GM21737 (cell line): Measurements from ENCODE around the gene SYTL3.
"Not testable (repeated sequence)": the region's sequence is repeated elsewhere in the genome, so short reads cannot be mapped to it uniquely, and the experiment has no call there.

Source experiments
- ATAC-seq: cut with Tn5 transposase; IDR thresholded peaks from one replicate; pipeline ENCODE4 v1.9.1; 2021; ENCODE audit warnings: mild to moderate bottlenecking, moderate library complexity; ENCODE audit not compliant: unreplicated experiment

SYTL3 gene

DNA sequence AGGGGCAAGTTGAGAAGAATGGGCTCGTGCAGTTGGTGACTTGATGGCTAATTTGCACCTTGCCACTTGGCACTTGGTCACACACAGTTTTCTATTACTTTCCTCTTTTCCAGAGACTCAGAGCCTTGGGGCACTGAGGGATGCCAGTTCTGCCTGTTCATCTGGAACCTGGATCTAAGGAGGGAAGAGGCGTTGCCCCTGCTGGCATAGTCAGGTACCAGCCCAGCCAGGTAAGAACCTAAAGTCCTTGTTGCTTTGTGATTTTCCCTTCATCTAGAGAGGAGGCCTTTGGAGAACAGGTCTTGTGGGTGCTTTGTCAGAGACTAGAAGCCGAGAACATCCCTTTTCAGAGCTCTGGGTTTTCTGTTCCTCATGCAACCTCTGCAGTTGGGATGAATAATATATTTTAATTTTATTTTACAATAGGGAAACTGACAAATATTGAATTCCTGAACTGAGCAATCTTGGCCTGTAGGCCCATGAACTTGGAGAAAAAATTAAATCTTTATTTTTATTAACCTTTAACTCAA is 11.4 kb downstream of the SYTL3 start:
- no peak for ATAC-seq

DNA sequence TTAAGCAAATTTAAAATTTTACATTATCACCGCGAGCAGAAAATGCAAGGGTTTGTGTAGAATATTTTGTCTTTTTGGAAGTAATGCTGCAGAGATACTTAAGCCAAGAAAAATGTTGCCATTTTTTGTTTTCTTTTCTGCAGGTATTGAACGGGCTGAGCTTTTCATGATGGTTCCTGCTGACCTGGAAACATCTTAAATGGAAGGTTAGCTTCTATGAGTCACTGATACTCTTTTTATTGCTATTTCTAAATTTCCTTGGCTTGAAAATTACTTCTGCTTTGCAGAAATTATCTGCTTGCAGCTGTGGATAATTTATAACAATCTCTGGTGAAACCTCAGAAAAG is 12.7 kb downstream of the SYTL3 start:
- no peak for ATAC-seq

DNA sequence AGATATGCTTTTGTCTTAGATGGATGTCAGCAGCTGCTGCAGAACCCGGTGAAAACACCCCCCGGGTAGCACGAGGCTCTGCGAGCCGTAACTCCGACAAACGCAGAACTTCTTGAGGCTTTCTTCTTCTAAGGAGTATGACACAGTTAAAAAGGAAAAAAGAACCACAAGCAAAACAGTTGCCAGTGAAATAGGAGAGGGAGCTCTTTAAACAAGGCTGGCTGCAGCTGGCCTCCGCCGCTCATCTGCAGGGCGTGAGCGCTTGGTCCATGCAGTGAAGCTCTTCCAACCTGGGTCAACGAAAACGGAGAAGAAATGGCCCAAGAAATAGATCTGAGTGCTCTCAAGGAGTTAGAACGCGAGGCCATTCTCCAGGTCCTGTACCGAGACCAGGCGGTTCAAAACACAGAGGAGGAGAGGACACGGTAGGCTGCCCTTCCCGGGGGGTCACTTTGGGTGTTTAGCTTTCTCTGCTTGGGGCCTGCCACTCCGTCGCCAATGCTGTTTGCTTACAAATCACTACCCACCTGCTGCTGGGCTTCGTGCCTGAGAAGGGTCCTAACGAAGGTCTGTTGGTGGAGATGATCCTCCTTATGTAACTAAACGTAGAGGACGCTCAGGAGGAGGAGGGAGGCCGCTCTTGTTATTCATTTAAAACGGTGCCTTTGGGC is 13.2 kb downstream of the SYTL3 start:
- ATAC-seq = no peak

DNA sequence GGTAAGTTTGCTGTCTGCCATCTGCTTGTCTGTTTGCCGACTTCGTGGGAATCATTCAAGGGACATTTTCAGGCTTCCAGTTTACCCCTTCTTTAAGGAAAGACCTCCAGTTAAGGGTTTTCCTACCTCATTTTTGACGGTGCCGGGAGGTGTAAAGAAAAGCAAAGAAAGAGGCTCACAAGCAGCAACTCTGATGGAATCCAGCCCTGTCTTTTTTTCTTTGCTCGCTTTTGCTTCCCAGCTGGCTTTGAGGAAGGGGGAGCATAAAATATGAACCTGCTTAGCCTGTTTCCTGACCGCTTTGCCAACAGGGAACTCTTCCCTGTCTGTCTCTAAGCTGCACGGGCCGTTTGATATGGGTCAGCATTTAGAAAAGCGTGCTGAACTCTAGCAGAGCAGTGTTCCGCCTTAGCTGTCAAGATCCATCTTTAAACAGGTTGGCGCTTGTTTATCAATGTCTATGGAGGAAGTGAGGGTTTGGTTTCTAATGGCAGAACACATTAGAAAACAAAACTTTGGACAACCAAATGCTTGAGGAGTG is 13.8 kb downstream of the SYTL3 start:
- ATAC-seq = no peak

DNA sequence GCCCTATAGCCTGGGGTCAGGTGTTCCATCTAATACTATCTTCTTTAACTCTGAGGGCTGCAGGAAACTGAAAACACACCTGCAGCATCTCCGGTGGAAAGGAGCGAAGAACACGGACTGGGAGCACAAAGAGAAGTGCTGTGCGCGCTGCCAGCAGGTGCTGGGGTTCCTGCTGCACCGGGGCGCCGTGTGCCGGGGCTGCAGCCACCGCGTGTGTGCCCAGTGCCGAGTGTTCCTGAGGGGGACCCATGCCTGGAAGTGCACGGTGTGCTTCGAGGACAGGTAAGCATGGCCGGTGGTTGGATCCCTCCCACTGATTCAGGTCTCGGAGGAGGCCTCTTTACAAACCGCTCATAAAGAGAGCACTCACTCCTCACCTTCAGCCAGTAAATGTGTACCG is 15.5 kb downstream of the SYTL3 start:
- ATAC-seq = no peak

DNA sequence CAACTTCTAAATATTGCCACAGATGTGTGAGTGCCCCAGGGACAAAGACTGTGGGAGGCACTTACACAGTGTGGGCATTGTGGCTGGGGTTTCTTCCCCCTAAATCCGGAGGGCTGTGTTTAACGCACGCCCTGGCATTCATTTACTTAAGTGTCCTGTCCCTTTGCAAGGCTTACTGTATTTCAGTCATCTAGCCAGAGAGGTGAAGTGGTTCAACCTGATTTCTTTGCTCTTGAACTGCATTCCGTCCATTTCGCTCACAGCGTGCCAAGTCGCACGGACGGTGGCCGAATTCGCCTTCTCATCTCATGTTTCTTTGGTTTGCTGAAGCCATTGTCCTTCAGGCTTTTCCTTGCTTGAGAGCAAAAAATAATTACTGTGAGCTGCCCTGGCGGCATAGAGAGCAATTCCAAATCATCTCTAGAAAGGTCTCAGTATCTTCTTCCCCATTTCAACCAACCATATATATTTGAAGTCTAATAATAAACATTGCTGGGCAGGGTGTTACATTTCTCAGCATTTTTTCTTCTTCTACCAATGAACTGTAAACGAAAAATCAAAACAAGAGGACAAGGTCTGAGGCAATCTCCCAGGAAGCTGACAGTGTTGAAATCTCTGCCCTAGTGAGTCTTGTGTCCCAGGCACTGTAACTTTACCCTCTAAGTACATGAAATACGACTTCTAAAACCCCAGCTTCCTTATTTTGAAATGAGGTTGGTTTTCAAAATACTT is 16.9 kb downstream of the SYTL3 start:
- ATAC-seq = no peak

DNA sequence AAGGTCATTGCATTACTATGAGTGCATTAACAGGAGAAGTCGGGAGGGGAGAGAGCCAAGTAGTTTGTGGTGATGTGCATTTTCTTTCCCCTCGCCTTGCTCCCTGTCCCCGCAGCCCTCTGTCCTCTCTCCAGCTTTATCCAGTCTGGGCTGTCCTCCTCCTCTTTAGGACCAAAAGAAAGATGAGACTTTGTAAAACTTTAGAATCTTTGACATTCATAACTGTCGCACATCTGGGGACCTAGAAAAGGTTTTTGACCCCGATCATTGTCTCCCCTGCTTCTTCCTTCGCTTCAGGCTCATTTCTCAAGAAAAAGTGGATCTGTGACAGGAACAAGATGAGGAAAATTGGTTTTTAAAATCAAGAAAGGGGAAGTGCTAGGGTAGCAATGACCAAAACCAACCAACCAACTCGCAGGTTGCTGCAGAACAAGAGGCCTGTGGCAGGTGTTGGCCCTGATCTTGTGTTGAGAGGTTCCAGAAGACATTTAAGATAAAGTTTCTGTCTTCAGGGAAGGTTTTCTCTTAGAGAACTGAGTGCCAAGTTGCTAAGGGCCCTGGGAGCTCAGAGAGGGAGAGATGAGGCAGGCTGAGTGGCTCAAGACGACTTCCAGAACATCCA is 17.6 kb downstream of the SYTL3 start:
- ATAC-seq = no peak

DNA sequence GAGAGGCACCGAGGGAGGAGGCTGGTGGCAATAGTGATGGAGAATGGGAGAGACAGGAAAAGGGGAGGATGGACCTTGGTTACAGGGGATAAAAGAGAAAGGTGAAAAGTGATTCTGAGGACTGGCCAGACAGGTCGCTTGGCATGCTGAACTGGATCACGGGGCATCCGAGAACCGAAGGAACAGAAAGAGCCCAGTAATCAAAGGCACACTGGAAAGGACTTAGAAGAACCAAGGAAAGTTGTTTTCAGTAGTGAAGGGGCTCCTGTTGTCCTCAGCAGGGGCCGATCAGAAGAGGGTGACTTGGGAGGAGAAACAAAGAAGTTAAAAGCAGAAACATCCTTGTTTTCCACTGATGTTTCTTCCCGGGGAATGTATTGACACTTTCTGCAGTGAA is 18.9 kb downstream of the SYTL3 start:
- ATAC-seq = no peak

DNA sequence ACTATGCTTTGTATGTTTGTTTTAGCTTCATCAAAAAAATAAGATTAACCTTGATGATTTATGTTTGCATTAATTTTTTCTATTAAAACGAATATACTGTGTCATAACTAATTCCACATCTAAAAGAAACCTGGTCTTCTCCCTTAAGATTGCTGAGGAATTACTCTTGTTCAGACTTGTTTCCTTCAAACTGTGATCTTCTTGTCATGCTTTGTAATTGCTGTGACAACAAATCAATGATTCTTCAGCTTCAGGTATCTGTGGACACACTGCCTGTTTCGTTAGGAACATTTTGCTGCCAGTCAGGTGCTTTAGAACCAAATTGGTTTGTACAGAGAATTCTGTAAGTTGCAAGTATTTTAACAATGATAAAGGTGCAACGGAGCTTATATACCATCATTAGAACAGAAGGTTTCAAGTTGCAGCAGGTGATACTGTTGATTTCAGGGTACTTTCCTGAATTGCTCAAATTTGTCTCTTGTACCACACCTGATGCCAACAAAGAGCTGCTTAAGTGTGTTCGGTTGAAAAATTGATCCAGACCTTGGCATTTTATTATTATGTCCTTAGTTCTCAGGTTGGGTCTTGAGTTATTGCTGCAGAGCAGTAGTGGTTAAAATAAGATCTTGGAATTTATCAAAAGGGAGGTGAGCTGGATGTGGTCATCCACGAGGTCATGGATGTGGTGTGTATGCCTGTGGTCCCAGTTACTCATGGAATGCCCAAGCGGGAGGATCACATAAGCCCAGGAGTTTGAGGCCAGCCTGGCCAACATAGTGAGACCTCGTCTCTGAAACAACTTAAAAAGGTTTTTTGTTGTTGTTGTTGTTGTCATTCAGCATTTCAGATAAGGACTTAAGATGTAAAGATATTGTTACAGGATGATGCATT is 19.5 kb downstream of the SYTL3 start:
- no peak for ATAC-seq

DNA sequence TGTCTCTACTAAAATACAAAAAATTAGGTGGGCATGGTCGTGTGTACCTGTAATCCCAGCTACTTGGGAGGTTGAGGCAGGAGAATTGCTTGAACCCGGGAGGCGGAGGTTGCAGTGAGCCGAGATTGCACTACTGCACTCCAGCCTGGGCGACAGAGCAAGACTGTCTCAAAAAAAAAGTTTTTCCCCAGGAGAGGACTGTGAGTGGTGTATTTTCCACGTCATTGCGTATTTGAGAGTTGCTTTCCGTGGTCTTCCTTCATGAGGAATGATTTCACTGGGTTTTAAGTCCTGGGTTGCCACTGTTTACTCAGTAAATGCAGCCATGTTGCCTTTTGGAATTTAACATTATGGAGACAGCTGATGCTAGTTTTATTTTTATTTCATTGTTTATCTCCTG is 22.3 kb downstream of the SYTL3 start:
- ATAC-seq = not testable (repeated sequence)

DNA sequence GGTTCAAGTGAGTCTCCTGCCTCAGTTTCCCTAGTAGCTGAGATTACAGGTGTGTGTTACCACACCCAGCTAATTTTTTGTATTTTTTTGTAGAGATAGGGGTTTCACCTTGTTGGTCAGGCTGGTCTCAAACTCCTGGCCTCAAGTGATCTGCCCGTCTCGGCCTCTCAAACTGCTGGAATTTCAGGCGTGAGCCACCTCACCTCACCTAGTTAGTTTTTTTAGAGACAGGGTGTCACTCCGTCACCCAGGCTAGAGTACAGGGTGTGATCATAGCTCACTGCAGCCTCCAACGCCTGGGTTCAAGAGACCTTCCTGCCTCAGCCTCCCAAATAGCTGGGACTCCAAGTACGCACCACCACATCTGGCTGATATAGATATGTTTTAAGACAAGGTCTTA is 22.9 kb downstream of the SYTL3 start:
- ATAC-seq = no peak

DNA sequence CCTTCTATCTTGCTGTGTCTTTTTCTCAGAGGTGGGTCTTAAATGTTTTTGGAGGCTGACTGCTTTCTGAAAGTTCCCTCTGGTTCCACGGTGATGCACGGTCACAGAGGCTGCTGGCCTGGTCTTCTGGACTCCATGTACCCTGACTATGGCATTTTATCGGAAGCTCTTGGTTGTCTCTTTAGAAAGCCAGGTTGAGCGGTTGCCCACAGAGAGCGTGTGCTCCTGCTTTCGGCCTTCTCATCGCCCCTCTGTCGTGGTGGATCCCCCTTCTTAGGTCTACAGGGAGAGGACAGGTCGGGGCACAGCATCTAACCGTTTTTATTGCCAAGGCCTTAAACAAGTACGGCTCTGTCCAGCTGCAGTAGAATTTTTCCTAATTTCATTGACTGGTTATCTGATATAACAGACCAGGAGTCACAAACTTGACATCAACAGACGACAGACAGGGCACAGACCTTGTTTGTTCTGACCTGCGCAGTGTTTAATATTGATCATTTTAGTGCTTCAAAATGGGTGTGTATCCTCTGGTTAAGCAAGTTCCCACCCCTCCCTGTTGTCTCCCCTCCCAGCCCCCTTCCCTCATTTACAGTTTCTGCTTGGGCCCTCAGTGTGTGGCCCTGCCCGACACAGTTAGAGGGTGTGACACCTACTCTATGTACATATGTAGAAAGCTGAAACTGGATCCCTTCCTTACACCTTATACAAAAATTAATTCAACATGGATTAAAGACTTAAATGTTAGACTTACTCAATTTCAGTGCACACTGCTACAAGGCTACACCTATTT is 24.7 kb downstream of the SYTL3 start:
- ATAC-seq = no peak

DNA sequence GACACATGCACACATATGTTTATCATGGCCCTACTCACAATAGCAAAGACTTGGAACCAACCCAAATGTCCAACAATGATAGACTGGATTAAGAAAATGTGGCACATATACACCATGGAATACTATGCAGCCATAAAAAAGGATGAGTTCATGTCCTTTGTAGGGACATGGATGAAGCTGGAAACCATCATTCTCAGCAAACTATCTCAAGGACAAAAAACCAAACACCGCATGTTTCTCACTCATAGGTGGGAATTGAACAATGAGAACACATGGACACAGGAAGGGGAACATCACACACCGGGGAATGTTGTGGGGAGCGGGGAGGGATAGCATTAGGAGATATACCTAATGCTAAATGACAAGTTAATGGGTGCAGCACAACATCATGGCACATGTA is 27.2 kb downstream of the SYTL3 start:
- not testable (repeated sequence) for ATAC-seq

DNA sequence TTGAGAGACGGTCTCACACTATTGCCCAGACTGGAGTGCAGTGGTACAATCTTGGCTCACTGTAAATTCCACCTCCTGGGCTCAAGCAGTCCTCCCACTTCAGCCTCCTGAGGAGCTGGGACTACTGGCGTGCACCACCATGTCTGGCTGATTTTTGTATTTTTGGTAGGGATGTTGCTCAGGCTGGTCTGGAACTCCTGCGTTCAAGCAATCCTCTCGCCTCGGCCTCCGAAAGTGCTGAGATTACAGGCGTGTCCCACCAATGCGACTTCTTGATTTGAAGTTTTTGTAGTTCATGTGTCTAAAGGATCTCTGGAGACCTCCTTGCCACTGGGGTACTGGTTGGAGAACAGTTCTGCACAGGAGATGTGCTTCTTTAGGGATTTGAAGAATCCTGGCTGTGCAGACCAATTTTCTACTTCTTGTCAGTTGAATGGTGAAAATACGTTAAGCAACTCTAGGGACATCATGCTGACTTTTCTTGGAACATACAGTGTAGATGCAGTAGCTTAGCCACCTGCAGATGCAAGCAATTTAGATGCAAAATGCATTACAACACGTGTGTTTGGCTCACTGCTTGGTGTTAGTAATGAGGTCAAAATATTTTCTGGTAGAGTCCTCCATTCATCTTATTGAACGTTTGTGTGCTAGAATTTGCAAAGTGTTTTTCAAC is 28.2 kb downstream of the SYTL3 start:
- no peak for ATAC-seq

DNA sequence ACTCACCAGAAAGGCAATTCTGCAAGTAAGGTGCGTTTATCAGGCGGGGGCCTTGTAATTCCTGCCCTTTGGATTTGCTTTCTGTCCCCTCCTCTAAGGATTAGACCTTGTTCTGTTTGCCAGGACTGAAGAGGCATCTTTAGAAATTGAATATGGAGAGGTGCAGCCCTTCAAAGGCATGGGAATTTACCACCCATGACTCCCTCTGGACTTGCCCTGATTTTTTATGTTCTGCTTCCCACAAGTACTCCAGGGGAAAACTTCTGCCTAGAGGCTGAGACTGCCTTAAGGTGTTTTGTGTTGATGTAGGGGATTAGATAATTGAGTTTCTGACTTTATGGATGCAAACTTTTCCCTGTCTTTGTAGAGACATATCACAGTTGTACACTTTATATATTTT is 30.2 kb downstream of the SYTL3 start:
- no peak for ATAC-seq

DNA sequence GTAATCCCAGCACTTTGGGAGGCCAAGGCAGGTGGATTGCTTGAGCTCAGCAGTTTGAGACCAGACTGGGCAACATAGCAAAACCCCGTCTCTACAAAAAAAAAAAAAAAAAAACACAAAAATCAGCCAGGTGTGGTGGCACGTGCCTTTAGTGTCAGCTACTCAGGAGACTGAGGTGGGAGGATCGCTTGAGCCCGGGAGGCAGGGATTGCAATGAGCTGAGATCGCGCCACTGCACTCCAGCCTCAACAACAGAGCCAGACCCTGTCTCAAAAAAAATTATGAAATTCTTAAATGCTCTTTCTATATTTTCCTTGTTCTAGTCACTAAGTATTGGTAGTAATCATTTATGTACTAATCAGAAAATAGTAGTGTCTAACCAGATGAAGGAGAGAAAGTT is 30.6 kb downstream of the SYTL3 start:
- ATAC-seq = no peak

DNA sequence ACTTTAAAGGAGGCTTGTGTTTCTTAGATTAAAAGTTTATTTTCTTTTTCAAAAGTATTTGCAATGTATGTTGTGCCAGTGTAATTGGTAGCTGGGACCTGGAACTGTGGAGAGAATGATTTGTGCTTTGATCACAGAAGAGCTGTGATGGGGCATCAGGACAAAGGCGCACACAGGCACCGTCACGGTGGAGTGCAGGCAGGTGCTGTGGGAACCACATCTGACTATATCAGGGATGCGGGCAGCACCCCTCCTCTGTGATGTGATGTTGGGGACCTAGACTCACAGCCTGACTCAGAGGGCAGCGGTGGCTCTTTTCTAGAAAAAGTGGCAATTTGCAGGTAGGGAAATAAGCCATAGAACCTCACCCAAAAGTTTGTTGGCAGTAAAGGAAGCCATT is 34.5 kb downstream of the SYTL3 start:
- ATAC-seq = no peak

DNA sequence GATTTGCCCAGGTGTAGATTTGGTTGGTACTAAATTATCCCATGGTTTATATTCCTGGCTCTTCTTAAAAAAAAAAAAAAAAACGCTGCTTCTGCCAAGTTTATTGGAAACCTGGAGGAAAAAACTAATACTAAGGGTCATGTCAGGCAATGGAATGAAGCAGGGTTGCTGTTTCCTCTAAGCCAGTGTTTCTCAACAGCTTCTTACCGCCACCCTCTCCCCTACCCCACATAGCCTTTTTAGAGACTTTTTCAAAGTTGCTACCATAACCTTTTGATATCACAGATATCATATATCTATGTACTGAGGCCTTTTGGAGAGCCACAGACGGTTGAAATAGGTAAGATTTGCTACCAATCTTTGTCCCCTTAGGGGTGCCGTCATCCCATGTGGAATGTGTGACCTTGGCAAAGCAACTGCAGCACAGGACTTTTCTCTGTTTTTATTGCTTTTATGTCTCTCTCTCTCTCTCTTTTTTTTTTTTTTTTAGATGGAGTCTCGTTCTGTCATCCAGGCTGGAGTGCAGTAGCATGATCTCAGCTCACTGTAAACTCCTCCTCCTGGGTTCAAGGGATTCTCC is 35.0 kb downstream of the SYTL3 start:
- ATAC-seq = no peak

DNA sequence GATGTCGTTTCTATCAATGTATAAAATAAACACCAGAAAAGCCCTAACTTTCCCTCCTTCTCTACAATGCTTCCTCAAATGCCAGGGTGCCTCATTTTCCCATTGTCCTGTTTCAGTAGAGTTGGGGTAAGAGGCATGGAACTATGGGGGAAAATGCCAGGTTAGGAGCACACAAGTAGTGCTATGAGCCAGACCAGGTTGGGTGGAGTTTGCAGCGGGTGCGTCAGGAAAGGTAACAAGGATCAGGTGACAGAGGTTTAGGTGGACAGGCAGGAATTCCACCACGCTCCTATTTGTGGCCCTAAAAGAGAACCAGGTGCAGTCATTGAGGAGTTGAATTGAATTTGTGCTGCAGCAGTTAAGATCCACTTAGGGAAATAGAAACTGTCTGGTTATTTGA is 36.5 kb downstream of the SYTL3 start:
- ATAC-seq = no peak
